ENCODE measurements around the gene SLC2A11.
A peak's percentile ranks its signal among the peaks of the same experiment; 100 is the strongest.
"Not testable (repeated sequence)": the region's sequence is repeated elsewhere in the genome, so short reads cannot be mapped to it uniquely, and the experiment has no call there.

Gene SLC2A11

GRCh38 chr22:23894710-23895598 is 37.3 kb downstream of the SLC2A11 start:
- peak; percentile 38; the same call in 1 of the 2 replicates for TF ChIP-seq POLR2AphosphoS5 (IDR thresholded peaks at IDR 0.05; ENCODE audit: low read depth, low read length)
- TF ChIP-seq POLR2A (IDR thresholded peaks at IDR 0.05; ENCODE audit: low read depth, low read length) = 0 out of 2 replicates have a peak, but pooled peaks have one; percentile 38
- no peak for TF ChIP-seq TAF1 (IDR thresholded peaks at IDR 0.05; ENCODE audit: borderline replicate concordance, low read depth, low read length)
- FAIRE-seq (peak; percentile 88), DNase-seq (ENCODE audit: insufficient read length) (peak; percentile 82)

- TF ChIP-seq POLR2AphosphoS5 (IDR thresholded peaks at IDR 0.05; ENCODE audit: low read depth, low read length) (no peak), POLR2A (IDR thresholded peaks at IDR 0.05; ENCODE audit: low read depth, low read length) (no peak), TAF1 (IDR thresholded peaks at IDR 0.05; ENCODE audit: borderline replicate concordance, low read depth, low read length) (no peak)
- DNase-seq (ENCODE audit: insufficient read length) (no peak), FAIRE-seq (no peak)
These were observed 38.0 kb downstream of the SLC2A11 start for GRCh38 chr22:23895599-23896144.

- no peak for TF ChIP-seq TAF1 (IDR thresholded peaks at IDR 0.05; ENCODE audit: borderline replicate concordance, low read depth, low read length)
- FAIRE-seq (no peak), DNase-seq (ENCODE audit: insufficient read length) (no peak)
These were observed 38.5 kb downstream of the SLC2A11 start for GRCh38 chr22:23896166-23896522.

GRCh38 chr22:23896523-23897186 is 39.0 kb downstream of the SLC2A11 start:
- DNase-seq (ENCODE audit: insufficient read length) (no peak), FAIRE-seq (no peak)
- TF ChIP-seq TAF1 (IDR thresholded peaks at IDR 0.05; ENCODE audit: borderline replicate concordance, low read depth, low read length) (no peak), POLR2A (IDR thresholded peaks at IDR 0.05; ENCODE audit: low read depth, low read length) (no peak), POLR2AphosphoS5 (IDR thresholded peaks at IDR 0.05; ENCODE audit: low read depth, low read length) (0 out of 2 replicates have a peak, but pooled peaks have one; percentile 42)

- DNase-seq (ENCODE audit: insufficient read length) = no peak
- TF ChIP-seq TAF1 (IDR thresholded peaks at IDR 0.05; ENCODE audit: borderline replicate concordance, low read depth, low read length) (no peak), POLR2AphosphoS5 (IDR thresholded peaks at IDR 0.05; ENCODE audit: low read depth, low read length) (no peak), POLR2A (IDR thresholded peaks at IDR 0.05; ENCODE audit: low read depth, low read length) (no peak; the same call in 1 of the 2 replicates)
- FAIRE-seq = no peak
These were observed 39.6 kb downstream of the SLC2A11 start for GRCh38 chr22:23897320-23897719.

- no peak for TF ChIP-seq TAF1 (IDR thresholded peaks at IDR 0.05; ENCODE audit: borderline replicate concordance, low read depth, low read length)
- no peak; the same call in none of the 2 replicates for TF ChIP-seq POLR2AphosphoS5 (IDR thresholded peaks at IDR 0.05; ENCODE audit: low read depth, low read length)
- TF ChIP-seq POLR2A (IDR thresholded peaks at IDR 0.05; ENCODE audit: low read depth, low read length) = no peak; the same call in 1 of the 2 replicates
- FAIRE-seq (no peak), DNase-seq (ENCODE audit: insufficient read length) (no peak)
These were observed 40.6 kb downstream of the SLC2A11 start for GRCh38 chr22:23898006-23898974.

GRCh38 chr22:23899042-23899745 is 41.5 kb downstream of the SLC2A11 start:
- TF ChIP-seq POLR2AphosphoS5 (IDR thresholded peaks at IDR 0.05; ENCODE audit: low read depth, low read length) (no peak), POLR2A (IDR thresholded peaks at IDR 0.05; ENCODE audit: low read depth, low read length) (no peak), TAF1 (IDR thresholded peaks at IDR 0.05; ENCODE audit: borderline replicate concordance, low read depth, low read length) (no peak)
- FAIRE-seq = no peak
- DNase-seq (ENCODE audit: insufficient read length) = no peak

GRCh38 chr22:23900227-23900626 is 42.6 kb downstream of the SLC2A11 start:
- FAIRE-seq = not testable (repeated sequence)

GRCh38 chr22:23901600-23901999 is 43.9 kb downstream of the SLC2A11 start:
- DNase-seq (ENCODE audit: insufficient read length) (no peak), FAIRE-seq (no peak)
- TF ChIP-seq POLR2AphosphoS5 (IDR thresholded peaks at IDR 0.05; ENCODE audit: low read depth, low read length) (no peak), POLR2A (IDR thresholded peaks at IDR 0.05; ENCODE audit: low read depth, low read length) (no peak), TAF1 (IDR thresholded peaks at IDR 0.05; ENCODE audit: borderline replicate concordance, low read depth, low read length) (no peak)

More at GRCh38 chr22:23900227-23900626, 42.6 kb downstream of the SLC2A11 start:
- DNase-seq (ENCODE audit: insufficient read length) = not testable (repeated sequence)

GRCh38 chr22:23903328-23903971 is 45.8 kb downstream of the SLC2A11 start:
- TF ChIP-seq TAF1 (IDR thresholded peaks at IDR 0.05; ENCODE audit: borderline replicate concordance, low read depth, low read length) (no peak), POLR2A (IDR thresholded peaks at IDR 0.05; ENCODE audit: low read depth, low read length) (no peak), POLR2AphosphoS5 (IDR thresholded peaks at IDR 0.05; ENCODE audit: low read depth, low read length) (no peak)
- FAIRE-seq = no peak
- no peak for DNase-seq (ENCODE audit: insufficient read length)

Measured in GM12892 (cell line).